Activated CD8-positive, alpha-beta memory T cell treated with anti-CD3 and anti-CD28 coated beads, Interleukin-2, amount 50 U/mL, for 1 hour (primary cell): ENCODE measurements around the gene ANXA6.

Experiments used
- DNase-seq: peaks from one replicate; pipeline ENCODE4 v3.0.0-alpha.2; 2020; ENCODE audit errors: extremely low read depth

Gene ANXA6

DNA sequence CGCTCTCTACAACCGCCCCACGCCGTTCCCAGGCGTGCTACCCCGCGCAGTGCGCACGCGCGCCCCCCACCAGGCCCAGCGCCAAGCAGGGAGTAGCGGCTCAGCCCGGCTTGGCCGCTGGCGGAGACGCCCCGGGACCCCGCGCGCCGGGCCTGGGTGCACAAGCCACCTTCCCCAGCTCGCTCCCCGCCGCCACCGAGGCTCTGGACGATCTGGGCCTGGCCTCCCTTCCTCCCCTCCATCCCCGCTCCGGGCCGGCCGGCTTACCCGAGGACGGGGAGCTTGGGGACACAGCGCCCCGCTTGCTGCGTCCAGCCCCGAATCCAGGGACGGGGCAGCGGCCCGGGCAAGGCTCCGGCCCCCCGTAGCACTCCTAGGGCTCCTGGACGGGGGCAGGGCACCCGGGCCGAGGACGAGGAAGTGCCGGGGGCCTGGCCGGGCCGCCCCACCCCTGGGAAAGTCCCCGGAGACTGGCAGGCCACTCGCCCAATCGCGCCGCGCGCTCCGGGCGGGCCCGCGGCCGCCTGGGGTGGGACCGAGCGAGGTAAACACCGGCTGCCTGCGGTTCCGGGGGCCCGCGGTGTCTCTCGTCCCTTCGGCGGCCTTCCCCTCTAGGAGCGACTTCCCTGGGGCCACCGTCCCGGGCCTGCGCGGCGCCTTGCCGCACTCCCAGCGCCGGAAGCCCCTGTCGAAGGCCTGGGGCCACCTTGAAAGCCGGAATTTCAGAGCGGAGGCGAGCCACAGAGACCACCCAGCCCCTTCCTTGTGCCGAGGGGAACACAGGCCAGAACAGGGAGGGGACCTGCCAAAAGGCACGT lies 76.8 kb downstream of the ANXA6 start, which contains the start of gene TNIP1:
Gene TNIP1 (minus strand): TSS at position 422 of the 818 bp plus-strand sequence. CDS start 15,939 bp downstream, outside the sequence.
- DNase-seq: peak; percentile 75

DNA sequence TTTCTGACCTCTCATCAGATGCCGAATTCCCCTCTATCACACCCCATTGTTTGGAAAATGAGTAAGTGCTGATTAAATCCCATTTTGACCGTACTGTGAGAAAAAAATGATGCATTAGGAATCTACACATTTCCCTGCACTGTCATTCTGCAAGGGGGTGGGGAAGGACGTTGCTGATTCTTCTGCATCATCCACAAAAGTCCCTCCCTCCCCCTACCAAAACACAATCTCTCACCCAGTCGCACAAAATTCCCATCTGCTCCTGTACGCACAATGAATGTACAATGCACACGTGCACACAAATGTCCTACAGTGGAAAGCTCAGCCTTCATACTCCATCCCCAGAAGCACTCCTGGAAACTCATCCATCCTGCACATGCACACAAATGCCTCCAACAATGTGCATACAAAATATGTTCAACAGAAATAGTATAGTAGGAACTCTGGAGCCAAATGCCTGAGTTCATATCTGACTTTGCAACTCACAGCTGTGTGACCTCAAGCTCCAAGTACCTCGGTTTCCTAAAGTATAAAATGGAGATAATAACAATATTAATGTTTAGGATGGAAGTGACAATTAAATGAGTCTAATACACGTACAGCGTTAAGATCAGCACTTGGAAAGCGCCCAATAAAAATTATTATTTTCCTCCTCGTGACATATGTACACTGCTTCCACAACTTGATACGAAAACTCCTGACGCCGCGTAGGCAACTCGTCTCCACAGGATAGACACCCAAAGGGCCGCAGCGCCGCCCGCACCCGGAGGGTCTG lies 77.6 kb downstream of the ANXA6 start:
- no peak for DNase-seq

GRCh38 chr5:151078490-151079262 lies 78.9 kb downstream of the ANXA6 start:
- DNase-seq: no peak

DNA sequence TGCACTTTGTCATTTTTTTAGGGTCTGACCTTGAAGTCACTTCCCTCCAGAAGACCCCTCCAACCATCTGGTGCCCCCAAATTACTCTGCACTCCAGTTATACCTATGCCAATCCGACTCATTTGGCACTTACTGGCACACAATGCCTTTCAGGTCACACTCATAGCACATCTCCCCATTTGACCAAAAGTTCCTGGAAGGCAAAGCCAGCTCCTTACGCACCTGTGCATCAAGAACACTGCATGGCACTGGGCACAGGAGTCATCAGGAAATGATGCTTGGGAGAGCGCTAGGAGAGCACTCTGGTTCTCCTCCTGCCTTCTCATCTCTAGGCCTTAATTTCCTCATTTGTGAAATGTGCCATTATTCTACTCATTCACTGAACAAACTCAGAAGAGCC lies 79.6 kb downstream of the ANXA6 start:
- DNase-seq: no peak

DNA sequence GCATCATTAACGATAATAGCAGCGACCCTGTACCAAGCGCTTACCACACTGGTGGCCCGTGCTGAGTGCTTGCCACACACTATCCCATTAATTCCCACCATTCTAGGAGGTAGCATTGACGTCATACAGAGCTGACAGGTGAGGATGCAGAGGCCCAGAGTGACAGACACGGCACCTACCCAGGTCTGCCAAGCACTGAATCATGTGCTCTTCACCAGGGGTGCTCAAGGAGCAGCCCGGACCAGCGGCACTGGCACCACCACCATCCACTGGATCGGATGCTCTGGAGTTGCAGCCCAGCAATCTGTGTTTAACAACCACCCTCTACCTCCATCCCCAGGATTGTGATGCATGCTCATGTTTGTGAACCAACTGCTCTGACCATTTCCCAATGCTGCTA lies 80.2 kb downstream of the ANXA6 start:
- DNase-seq: no peak

GRCh38 chr5:151076616-151077015 lies 81.0 kb downstream of the ANXA6 start:
- no peak for DNase-seq

GRCh38 chr5:151075698-151076331 lies 81.8 kb downstream of the ANXA6 start:
- DNase-seq: no peak

- no peak for DNase-seq
Measured at GRCh38 chr5:151074557-151074956, 83.0 kb downstream of the ANXA6 start.

DNA sequence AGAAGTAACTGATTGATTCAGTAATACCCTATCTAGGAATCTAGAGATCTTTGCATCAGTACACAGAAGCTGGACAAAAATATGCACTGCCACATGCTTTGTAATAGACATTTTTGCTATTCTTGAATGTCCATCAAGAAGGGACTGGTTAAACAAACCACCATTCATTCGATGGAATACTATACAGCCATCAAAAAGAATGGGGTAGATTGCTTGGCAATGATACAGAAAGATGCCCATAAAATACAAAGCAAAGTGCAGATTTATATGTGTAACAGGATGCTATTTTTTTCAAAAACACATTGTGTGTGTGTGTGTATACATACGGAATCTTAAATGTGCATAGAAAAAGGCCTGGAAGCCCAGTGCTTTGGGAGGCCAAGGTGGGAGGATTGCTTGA lies 84.3 kb downstream of the ANXA6 start:
- DNase-seq: no peak

DNA sequence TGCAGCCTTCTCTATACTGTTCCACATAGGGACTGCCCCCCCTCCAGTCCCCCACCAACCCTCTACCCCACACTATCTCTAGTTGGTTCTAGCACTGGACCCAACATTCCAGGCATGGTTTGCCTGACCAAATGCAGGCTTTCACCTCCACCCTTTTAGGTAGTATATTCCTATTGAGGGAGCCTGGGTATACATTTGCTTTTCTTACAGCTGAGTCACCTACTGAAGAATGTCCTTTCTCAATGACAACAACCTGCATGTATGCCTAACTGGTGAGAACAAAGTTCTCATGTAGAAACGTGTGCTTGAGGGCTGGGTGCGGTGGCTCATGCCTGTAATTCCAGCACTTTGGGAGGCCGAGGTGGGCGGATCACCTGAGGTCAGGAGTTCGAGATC lies 85.0 kb downstream of the ANXA6 start:
- no peak for DNase-seq

DNA sequence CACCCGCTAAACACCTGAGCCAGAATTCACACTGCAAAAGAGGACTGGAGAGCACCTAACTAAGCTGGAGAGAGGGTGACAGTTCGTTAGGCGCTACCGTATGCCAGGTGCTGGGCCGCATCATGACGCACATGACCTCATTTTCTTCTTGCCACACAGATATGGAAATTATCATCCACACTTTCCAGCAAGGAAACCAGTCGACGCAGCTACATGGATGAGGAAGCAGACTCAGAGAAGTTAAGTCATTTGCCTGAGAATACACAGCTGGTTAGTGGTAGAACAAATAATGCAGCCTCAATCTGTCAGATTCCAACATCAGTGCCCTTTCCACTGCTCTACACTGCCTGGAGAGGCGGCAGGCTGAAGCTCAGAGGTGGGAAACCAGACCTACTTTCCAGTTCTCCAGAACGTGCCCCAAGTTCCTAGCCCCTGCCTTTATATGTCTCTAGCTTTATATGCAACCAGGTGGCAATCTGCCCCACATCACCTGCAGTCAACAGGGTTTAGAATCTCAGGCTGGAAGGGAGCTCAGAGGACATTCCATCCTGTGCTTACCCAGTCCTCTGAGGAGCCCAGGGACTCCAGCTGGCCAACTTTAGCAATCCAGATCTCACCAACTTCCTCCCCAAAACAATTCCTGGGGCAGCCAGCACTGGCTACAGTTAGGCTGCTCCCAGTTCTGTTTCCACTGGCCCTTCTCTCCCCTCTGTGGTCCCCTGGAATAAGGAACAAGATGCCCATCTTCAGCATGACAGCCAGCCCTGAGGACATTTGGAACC lies 85.5 kb downstream of the ANXA6 start:
- no peak for DNase-seq

GRCh38 chr5:151071021-151071420 lies 86.6 kb downstream of the ANXA6 start:
- DNase-seq: no peak

GRCh38 chr5:151070449-151070848 lies 87.1 kb downstream of the ANXA6 start:
- DNase-seq: no peak

DNA sequence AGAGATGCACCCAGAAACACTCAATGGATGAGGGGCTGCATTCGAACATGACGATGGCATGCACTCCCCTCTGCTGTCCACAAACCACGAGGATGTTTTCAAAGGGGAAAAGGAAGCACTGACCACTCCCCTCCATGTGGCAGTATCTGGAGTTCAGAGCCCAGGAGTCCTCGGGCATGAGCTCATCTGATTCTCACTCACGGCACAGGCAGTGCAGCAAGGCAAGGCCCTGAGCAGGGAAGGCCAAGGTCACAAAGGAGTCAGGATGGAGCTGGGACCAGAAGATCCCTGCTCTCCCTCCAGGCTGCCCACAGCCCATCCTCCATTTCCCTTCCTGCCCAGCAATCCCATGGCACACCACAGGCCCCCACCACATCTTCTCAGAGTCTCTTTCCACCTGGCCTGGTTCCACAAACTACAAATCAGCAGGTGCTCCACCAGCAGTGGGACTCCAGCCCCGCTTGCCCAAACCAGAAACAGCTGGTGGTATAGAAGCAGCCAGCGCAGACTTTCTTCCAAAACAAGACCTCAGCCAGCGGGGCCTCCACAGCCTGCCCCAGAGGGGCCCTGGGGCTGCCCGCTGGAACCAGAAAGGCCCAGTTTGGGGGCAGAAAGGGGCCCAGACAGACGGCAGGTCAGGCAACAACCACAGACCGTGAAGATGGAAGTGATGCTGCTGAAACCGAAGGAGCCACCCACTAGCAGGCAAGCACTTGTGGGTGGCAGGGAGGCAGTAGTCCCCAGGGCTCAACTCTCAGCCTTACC lies 89.0 kb downstream of the ANXA6 start:
- DNase-seq: no peak

DNA sequence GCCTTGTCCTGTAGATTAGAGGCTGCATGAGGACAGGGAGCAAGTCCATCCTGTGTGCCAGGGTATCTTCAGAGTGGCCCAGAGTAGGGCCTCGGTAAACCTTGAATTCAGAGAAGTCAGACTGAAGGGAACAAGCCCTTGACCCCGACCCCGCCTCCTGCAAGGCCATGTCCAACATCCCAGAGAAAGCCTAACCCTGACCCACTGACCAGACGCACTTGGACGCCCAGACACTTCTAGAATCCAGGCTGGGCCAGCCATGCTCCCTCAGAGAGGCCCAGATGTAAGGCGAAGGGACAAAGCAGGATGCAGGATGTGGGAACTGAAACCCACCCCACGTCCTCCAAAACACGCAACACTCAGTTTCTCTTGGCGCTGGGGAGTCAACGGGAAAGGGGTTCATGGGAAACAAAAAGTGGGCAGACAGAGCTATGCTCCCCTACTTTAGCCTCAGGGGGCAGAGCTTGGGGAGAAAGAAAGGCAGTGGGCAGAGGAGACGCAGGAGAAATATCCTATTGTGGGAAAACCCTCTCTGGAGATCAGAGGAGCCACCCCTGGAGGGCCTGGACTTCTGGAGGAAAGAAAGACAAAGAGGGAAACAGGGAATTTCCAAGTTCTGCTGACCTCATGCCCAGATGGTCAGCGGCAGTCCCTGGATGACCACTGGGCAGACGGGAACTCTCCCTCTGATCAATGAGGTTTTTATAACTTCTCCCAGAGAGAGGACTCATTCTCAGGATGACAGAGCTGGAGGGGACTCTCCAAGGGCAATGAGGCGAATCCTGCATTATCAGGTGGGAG lies 89.7 kb downstream of the ANXA6 start:
- DNase-seq: no peak

DNA sequence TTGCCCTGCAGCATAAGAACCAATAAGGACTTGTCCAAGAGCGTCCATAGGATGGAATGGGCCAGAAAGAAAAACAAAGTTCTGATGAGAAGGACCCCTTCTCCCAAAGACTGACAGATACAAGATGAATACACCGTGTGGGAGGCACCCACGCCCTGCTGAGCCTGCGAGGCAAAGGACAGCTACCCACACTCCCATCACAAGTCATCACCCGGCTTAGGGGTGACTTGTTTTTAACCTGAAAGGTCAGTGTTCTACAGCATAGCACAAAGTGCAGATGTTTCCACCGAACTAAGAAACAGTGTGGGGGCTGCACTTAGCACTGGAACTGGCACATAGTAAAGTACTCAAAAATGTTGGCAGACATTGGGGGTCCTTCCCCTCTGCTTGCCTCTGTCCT lies 90.7 kb downstream of the ANXA6 start:
- no peak for DNase-seq

DNA sequence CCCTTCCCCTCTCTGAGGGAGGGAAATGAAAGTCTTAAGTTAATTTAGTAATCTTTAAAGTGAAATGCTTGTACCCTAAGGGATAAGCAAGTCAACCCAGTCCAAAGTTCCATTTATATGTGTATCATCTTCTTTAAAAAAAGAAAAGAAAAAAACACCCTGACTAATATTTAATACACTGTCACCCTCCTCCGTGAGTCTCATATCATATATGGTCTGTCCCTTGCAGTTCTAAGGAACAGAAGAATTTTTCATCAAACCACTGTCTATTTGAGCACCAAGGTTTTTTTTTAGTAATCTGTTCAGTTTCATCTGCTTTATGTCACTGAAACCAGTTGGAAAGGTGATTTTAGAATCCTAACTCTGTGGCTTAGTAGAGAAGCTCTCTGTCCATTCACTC lies 92.0 kb downstream of the ANXA6 start:
- no peak for DNase-seq

- no peak for DNase-seq
Measured at GRCh38 chr5:151064916-151065499, 92.6 kb downstream of the ANXA6 start.
